Skin epidermis (tissue), 12 donors: ENCODE measurements around the gene FKBP10.
"Not testable (repeated sequence)": the region's sequence is repeated elsewhere in the genome, so short reads cannot be mapped to it uniquely, and the experiment has no call there.

Experiments used
- H3K27ac ChIP-seq, 21 experiments: fragments of 200-600 bp; sonication (generic) in 11 of 21; one replicate each; pipeline ENCODE4 v1.5.0; 2020; ENCODE audit warnings: mild to moderate bottlenecking in 3 of 21, inconsistent platforms in 2 of 21, moderate library complexity in 2 of 21
- H3K4me3 ChIP-seq, 7 experiments: fragments of 200-600 bp; sonication (generic) in 2 of 7; one replicate each; pipeline ENCODE4 v1.5.0; 2020; ENCODE audit warnings: inconsistent platforms in 2 of 7, mild to moderate bottlenecking in 2 of 7, moderate library complexity in 1 of 7

The FKBP10 gene, protein sequence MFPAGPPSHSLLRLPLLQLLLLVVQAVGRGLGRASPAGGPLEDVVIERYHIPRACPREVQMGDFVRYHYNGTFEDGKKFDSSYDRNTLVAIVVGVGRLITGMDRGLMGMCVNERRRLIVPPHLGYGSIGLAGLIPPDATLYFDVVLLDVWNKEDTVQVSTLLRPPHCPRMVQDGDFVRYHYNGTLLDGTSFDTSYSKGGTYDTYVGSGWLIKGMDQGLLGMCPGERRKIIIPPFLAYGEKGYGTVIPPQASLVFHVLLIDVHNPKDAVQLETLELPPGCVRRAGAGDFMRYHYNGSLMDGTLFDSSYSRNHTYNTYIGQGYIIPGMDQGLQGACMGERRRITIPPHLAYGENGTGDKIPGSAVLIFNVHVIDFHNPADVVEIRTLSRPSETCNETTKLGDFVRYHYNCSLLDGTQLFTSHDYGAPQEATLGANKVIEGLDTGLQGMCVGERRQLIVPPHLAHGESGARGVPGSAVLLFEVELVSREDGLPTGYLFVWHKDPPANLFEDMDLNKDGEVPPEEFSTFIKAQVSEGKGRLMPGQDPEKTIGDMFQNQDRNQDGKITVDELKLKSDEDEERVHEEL

DNA sequence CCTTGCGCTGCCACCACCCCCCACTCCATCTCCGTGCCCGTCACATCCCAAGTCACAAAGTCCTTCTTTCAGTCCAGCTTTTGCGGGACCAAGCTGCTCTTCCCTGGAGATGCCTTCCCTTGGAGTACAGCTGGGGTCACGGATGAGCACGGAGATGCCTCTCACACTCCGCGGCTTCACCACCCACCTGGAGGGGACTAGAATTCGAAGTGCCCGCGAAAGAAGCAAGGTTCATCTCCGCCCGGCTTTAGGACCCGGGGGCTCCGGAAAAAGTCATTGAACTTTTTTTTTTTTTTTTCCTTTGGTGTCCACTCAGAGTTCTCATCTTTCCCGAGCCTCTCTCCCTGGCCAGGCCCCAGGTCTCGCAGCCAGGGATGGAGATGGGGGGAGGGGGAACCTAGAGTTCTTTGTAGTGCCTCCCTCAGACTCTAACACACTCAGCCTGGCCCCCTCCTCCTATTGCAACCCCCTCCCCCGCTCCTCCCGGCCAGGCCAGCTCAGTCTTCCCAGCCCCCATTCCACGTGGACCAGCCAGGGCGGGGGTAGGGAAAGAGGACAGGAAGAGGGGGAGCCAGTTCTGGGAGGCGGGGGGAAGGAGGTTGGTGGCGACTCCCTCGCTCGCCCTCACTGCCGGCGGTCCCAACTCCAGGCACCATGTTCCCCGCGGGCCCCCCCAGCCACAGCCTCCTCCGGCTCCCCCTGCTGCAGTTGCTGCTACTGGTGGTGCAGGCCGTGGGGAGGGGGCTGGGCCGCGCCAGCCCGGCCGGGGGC is at the start of gene FKBP10:
Gene FKBP10, plus strand, starts transcription at position 624 of the 771 bp plus-strand sequence. Its CDS starts 31 bp downstream, at position 655.
- Histone ChIP-seq H3K27ac (peak within 1 kb of the TSS in 20 of 21 experiments; percentile 26 to 87 (median 77)), H3K4me3 (peak within 1 kb of the TSS; percentile 38 to 84 (median 55))

DNA sequence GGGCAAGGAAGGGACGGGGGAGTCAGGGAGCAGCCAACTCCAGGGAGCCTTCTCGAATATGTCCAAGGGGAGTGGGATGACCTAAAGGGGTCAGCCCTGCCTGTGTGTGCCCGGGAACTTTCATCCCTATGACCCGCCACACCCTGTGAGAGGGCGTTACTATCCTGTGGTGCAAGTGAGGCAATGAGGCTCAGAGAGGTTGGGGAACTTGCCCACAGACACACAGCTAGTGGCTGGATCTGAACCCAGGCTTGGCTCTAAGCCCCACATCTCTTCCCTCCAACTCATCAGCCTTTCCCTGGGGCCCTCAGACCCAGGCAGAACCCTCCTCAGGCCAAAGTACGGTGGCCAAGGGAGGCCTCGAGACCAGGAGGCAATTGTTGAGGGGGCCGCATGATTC is 49.5 kb upstream of the FKBP10 start:
- Histone ChIP-seq H3K27ac (peak overlapping the region in 2 of 21 experiments; percentile 16 to 17), H3K4me3 (no peak overlapping the region)

- H3K27ac ChIP-seq: no peak overlapping the region
Observed at GRCh38 chr17:41766135-41766534, 46.7 kb upstream of the FKBP10 start.

GRCh38 chr17:41767324-41768042 is 45.3 kb upstream of the FKBP10 start:
- H3K27ac ChIP-seq: no peak overlapping the region
- H3K4me3 ChIP-seq: no peak overlapping the region

More at GRCh38 chr17:41766135-41766534, 46.7 kb upstream of the FKBP10 start:
- no peak overlapping the region for H3K4me3 ChIP-seq

- H3K4me3 ChIP-seq: no peak overlapping the region
- peak overlapping the region in 1 of 21 experiments; percentile 2 for H3K27ac ChIP-seq
Observed at GRCh38 chr17:41768682-41769288, 44.0 kb upstream of the FKBP10 start.

GRCh38 chr17:41769346-41769862 is 43.4 kb upstream of the FKBP10 start:
- H3K27ac ChIP-seq: peak overlapping the region in 2 of 21 experiments; percentile 2 to 86
- no peak overlapping the region for H3K4me3 ChIP-seq

DNA sequence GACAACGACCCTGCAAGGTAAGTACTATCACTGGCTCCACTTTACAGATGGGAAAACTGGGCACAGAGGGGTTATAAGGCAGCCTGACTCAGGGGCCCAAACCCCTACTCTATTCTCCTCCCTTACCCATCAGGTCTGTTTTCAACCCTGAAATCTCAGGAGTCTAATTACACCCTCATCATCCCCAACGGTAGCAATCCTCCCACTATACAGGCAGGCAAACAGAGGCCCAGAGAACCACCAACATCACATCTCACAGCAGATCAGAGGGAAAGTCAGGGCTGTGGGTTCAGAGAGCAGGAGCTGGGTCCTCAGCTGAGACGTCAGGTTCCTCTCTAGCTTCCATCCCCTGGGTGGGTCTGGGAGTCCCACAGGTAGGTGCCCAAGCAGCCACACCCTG is 42.8 kb upstream of the FKBP10 start:
- Histone ChIP-seq H3K27ac (peak overlapping the region in 6 of 21 experiments; percentile 0 to 86 (median 20)), H3K4me3 (no peak overlapping the region)

DNA sequence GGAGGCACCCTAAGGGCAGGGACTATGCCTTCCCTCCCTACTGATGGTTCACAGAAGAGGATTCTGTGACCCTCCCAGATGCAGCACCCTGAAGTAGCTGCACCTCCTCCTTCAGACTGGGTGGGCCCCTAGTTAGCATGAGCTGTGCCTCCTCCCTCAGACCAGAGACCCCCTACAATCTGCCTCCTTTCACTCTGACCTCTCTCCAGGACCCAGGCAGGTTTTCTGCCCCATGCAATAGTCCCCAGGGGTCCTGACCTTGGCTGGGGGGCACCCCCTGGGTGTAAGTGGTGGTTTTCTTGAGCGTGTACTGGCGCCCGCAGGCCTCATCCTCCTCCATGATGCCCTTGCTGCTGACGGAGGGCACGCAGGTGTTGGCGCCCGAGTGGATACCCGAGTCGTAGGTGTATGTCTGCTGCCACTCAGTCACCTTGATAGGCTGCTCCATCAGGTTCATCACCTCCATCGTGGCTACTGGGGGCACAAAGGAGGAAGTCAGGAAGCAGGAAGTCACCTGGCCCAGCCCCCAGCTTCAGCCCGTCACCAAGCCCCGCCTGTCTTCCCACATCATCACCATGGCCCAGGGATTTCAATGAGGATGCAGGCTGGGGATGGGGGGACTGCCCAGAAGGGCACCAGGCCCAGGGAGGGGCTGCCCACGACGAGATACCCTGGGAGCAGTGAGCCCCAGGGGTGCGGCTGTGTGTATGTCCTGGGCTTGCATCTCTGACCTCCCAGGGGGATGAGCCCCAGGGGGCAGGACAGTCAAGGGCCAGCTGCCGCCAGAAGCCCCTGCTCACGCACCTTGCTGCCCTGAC is 41.2 kb upstream of the FKBP10 start:
- H3K27ac ChIP-seq: peak overlapping the region in 19 of 21 experiments; percentile 1 to 87 (median 75)
- no peak overlapping the region for H3K4me3 ChIP-seq

DNA sequence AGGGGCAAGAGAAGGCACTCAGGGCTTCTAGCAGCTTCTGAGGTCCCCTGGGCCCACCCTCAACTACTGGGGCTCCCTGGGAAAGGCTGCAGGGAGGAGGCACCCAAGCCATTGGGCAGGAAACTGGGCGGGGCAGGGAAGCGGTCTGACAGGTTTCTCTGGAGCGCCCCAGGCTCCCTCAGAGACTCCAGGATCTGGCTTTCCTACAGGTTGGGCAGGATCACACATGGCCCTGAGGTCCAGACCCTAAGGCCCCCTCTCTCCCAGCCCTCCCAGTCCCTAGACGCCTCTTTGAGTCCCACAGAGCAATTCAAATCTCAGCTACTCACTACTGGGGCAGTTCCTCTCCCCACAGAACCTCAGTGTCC is 40.6 kb upstream of the FKBP10 start:
- peak overlapping the region in 20 of 21 experiments; percentile 39 to 87 (median 74) for H3K27ac ChIP-seq

GRCh38 chr17:41772586-41773189 is 40.1 kb upstream of the FKBP10 start:
- peak overlapping the region in 1 of 7 experiments; percentile 7 for H3K4me3 ChIP-seq
- H3K27ac ChIP-seq: peak overlapping the region in 19 of 21 experiments; percentile 39 to 87 (median 75)

More for the DNA sequence above, 40.6 kb upstream of the FKBP10 start:
- peak overlapping the region in 1 of 7 experiments; percentile 7 for H3K4me3 ChIP-seq

GRCh38 chr17:41773190-41773588 is 39.6 kb upstream of the FKBP10 start:
- Histone ChIP-seq H3K4me3 (peak overlapping the region in 2 of 7 experiments; percentile 7 to 8), H3K27ac (peak overlapping the region in 20 of 21 experiments; percentile 56 to 87 (median 78))

DNA sequence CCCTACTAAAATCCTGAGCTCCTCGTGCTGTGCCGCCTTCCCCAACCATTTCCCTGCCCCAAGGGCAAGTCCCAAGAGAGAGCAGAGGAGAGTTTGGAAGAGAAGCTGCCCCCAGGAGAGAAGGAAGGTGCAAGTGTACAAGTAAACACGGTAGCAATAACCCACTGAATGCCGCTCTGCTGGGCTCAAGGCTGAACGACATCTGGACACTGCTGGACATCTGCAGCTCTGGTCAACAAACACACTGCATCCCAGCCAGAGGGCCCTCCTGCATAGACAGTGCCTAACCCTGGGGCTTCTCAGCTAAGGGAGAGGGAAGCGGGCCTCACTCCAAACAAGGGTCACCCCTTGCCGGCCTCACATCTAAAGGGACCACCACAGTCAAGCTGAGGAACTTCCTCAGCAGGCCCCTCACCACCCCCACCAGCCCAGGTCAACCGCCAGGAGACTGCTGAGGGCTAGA is 39.0 kb upstream of the FKBP10 start:
- peak overlapping the region in 1 of 7 experiments; percentile 8 for H3K4me3 ChIP-seq

DNA sequence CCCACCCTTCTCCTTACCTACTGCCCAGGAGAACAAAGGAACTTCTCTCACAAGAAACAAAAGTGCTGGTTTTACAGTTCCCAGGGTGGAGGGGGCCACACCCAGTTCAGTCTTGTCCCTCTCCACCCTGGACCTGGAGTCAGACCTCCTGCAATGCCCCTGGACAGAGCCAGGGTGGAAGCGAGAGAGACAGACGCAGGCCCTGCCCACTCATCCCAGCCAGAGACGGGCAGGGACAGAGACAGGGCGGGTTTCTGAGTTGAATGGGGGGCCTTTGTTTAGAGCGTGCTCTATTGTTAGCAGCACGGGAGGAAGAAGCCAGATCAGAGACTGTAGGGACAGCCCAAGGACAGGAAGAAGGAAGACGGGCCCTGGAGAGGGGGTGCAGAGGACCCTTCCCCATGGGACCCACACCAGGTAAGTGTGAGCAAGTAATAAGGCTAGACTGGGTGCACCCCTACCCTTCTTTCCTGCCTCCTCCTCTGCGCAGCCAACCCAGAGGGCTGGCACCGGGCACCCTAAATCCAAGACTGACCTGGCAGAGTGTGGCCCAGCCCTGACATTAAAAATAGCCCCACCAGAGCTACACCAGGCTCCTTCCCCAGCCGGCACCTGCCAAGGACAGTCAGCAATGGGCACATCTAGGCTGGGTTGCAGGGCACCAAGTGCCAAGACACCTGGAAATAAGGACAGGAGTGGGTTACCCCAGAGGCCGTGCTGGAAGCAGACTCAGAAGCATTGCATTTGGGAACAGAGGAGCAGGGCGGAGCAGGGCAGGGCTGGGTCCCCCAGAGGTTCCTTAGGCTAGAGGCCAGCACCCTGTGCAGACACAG is 37.2 kb upstream of the FKBP10 start:
- peak overlapping the region in 20 of 21 experiments; percentile 32 to 87 (median 66) for H3K27ac ChIP-seq
- H3K4me3 ChIP-seq: no peak overlapping the region

More for the DNA sequence above, 39.0 kb upstream of the FKBP10 start:
- peak overlapping the region in 20 of 21 experiments; percentile 48 to 87 (median 74) for H3K27ac ChIP-seq

DNA sequence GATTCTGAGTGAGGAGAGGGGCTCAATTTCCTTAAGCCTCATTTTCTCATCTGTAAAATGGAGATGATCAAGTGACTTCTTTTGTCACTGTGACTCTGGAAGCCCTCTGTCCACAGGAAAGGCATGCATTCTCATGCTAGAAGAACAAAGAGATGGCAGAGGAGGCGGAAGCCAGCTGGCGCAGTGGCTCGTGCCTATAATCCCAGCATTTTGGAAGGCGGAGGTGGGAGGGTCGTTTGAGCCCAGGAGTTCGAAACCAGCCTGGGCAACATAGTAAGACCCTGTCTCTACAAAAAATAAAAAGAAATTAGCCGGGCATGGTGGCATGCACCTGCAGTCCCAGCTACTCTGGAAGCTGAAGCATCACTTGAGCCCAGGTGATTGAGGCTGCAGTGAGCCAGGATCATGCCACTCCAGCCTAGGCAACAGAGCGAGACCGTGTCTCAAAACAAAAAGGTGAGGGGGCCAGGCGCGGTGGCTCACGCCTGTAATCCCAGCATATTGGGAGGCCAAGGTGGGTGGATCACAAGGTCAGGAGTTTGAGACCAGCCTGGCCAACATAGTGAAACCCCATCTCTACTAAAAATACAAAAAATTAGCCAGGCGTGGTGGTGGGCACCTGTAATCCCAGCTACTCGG is 36.4 kb upstream of the FKBP10 start:
- H3K27ac ChIP-seq: peak overlapping the region in 19 of 21 experiments; percentile 32 to 87 (median 68)
- H3K4me3 ChIP-seq: not testable (repeated sequence)

GRCh38 chr17:41777157-41777573 is 35.6 kb upstream of the FKBP10 start:
- H3K27ac ChIP-seq: peak overlapping the region in 19 of 21 experiments; percentile 18 to 87 (median 67)
- H3K4me3 ChIP-seq: no peak overlapping the region
